Ascending aorta (tissue), 2 donors: Measurements from ENCODE around the gene KATNA1. TPM values are rescaled to one million over a fixed set of nuclear protein-coding genes. Genes with fewer than 3 reads are reported as not detected.

Source experiments
- DNase-seq, 2 donors: peaks; one replicate each; pipeline ENCODE4 v3.0.0-alpha.2; 2019; ENCODE audit warnings: low spot score in 2 of 2
- H3K27ac ChIP-seq, 2 donors: fragments of 200-600 bp; sonication (generic); one replicate each; pipeline ENCODE4 v1.5.1; 2016 to 2017; ENCODE audit warnings: mild to moderate bottlenecking in 1 of 2
- H3K27me3 ChIP-seq: fragments of 200-600 bp; sonication (generic); one replicate; pipeline ENCODE4 v1.5.1; 2017
- H3K36me3 ChIP-seq, 2 donors: fragments of 200-600 bp; sonication (generic); one replicate each; pipeline ENCODE4 v1.5.1; 2016
- H3K4me1 ChIP-seq, 2 donors: fragments of 200-600 bp; sonication (generic); one replicate each; pipeline ENCODE4 v1.5.1; 2016 to 2017; ENCODE audit warnings: mild to moderate bottlenecking in 1 of 2
- H3K4me3 ChIP-seq, 2 donors: fragments of 200-600 bp; sonication (generic); one replicate each; pipeline ENCODE4 v1.5.1; 2016 to 2017; ENCODE audit warnings: mild to moderate bottlenecking in 1 of 2
- H3K9me3 ChIP-seq, 2 donors: fragments of 200-600 bp; sonication (generic); one replicate each; pipeline ENCODE4 v1.5.1; 2016
- intact Hi-C: fragments of 100-400 bp; cut with DNase I; formaldehyde crosslinking; loops from one replicate; pipeline ENCODE4 v1.15.1; 2023
- total RNA-seq: library from RNA; depleted of rRNA; stranded (reverse); fragments of >200 nt; gene quantifications from one replicate; pipeline ENCODE4 v1.1.0, GENCODE V29; 2016
- TF ChIP-seq, protein P1 (sequence below), 3 experiments: fragments of 200-600 bp in 2 of 3; fragments of 450-650 bp in 1 of 3; sonication (generic) in 2 of 3; IDR thresholded peaks; one replicate each; pipeline ENCODE4 v1.5.1; 2016 to 2019; ENCODE audit warnings: antibody characterized with exemption in 3 of 3, mild to moderate bottlenecking in 1 of 3, moderate library complexity in 1 of 3

The KATNA1 gene
- total RNA-seq, 1 donor from 2014 or later = 0.64 TPM

DNA sequence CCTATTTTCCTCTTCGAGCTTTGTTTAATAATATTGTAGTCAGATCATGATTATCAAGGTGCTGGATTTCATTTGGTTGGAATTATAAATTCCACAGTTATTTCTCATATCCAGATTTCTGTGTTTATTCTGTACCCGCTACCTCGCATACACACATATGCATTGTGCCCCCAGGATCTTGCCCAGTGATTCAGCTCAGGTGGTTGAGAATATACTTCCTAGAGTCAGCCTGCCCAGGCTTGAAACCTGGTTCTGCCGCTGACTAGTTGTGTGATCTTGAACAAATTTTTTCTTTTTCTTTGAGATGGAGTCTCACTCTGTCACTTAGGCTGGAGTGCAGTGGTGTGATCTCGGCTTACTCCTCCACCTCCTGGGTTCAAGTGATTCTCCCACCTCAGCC is 67.6 kb downstream of the KATNA1 start:
- H3K27me3 ChIP-seq = no peaks in the 10 kb centered on the region
- H3K36me3 ChIP-seq = peaks cover 29 to 42% of the 10 kb centered on the region in 2 donors
- no peak for DNase-seq
- H3K4me3 ChIP-seq = no peak overlapping the region
- TF ChIP-seq, protein P1, sequence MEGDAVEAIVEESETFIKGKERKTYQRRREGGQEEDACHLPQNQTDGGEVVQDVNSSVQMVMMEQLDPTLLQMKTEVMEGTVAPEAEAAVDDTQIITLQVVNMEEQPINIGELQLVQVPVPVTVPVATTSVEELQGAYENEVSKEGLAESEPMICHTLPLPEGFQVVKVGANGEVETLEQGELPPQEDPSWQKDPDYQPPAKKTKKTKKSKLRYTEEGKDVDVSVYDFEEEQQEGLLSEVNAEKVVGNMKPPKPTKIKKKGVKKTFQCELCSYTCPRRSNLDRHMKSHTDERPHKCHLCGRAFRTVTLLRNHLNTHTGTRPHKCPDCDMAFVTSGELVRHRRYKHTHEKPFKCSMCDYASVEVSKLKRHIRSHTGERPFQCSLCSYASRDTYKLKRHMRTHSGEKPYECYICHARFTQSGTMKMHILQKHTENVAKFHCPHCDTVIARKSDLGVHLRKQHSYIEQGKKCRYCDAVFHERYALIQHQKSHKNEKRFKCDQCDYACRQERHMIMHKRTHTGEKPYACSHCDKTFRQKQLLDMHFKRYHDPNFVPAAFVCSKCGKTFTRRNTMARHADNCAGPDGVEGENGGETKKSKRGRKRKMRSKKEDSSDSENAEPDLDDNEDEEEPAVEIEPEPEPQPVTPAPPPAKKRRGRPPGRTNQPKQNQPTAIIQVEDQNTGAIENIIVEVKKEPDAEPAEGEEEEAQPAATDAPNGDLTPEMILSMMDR (IDR thresholded peaks at IDR 0.05) = no peak
- no peaks in the 10 kb centered on the region for H3K9me3 ChIP-seq
- H3K4me1 ChIP-seq = no peaks in the 10 kb centered on the region
- intact Hi-C loops = no loop called here
- no peak overlapping the region for H3K27ac ChIP-seq

DNA sequence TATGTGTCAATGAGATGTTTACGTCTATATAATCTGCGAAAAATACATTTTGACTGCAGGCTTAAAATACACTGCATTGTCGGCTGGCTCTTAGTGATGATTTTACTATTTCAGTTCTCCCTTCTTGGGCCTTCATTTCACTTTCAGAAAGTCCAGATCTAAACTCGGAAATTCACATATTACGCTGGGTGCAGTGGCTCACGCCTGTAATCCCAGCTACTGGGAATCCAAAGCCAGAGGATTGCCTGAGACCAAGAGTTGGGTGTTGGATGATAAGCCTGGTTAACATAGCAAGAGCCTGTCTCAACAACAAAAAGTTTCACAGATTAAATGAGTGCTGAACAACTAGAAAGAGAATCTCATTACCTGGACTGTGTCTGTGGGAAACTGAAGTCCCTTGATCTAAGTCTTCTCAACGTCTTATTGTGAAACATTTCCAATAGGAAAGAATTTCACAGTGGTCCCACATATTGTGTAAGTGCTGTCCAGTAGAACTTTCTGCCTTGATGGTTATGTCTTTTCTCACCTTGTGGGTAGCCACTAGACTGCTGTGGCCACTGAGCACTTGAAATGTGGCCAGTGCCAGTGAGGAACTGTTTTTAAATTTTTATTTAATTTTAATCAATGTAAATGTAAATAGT is 80.4 kb downstream of the KATNA1 start:
- DNase-seq = no peak
- TF ChIP-seq, protein P1 (IDR thresholded peaks at IDR 0.05) = no peak
- H3K27me3 ChIP-seq = no peaks in the 10 kb centered on the region
- intact Hi-C loops = loop anchor here (5.0 kb wide), 2 partner anchors 79 to 149 kb away; partner anchors contain the start of genes KATNA1 and LATS1
- H3K36me3 ChIP-seq = peaks cover 2 to 4% of the 10 kb centered on the region in 2 donors
- H3K9me3 ChIP-seq = no peaks in the 10 kb centered on the region
- peak overlapping the region in 1 of 2 donors; percentile 81 for H3K4me3 ChIP-seq
- no peak overlapping the region for H3K27ac ChIP-seq
- peaks cover 0 to 12% of the 10 kb centered on the region in 2 donors for H3K4me1 ChIP-seq

GRCh38 chr6:149567194-149567586 is 81.3 kb downstream of the KATNA1 start:
- Histone ChIP-seq H3K27me3 (no peaks in the 10 kb centered on the region), H3K27ac (peak overlapping the region; percentile 92 to 98), H3K36me3 (peaks cover 0 to 2% of the 10 kb centered on the region in 2 donors), H3K4me3 (peak overlapping the region; percentile 81 to 100), H3K9me3 (no peaks in the 10 kb centered on the region), H3K4me1 (peaks cover 0 to 12% of the 10 kb centered on the region in 2 donors)
- TF ChIP-seq, protein P1 (IDR thresholded peaks at IDR 0.05) = no peak
- no peak for DNase-seq
- intact Hi-C loops = loop anchor here (5.0 kb wide), 2 partner anchors 80 to 150 kb away; partner anchors contain the start of genes KATNA1 and LATS1

GRCh38 chr6:149566410-149567193 is 81.9 kb downstream of the KATNA1 start:
- intact Hi-C loops = loop anchor here (1.0 to 5.0 kb wide), 3 partner anchors 20 to 151 kb away; partner anchors contain the start of genes KATNA1, LATS1 and PPIL4

More at GRCh38 chr6:149566410-149567193, 81.9 kb downstream of the KATNA1 start:
- peak in 1 of 2 donors; percentile 72 for DNase-seq
- TF ChIP-seq, protein P1 (IDR thresholded peaks at IDR 0.05) = no peak
- peaks cover 0 to 12% of the 10 kb centered on the region in 2 donors for H3K4me1 ChIP-seq
- no peaks in the 10 kb centered on the region for H3K27me3 ChIP-seq
- H3K9me3 ChIP-seq = no peaks in the 10 kb centered on the region
- H3K4me3 ChIP-seq = peak overlapping the region; percentile 81 to 100
- H3K36me3 ChIP-seq = peaks cover 0 to 2% of the 10 kb centered on the region in 2 donors
- H3K27ac ChIP-seq = peak overlapping the region; percentile 92 to 98
